ENCODE results near the gene KRTAP12-2. TPM values are rescaled to one million over a fixed set of nuclear protein-coding genes. Genes with fewer than 3 reads are reported as not detected.

KRTAP12-2 gene
- total and polyA plus RNA-seq, 10 donors = not detected

GRCh38 chr21:44712203-44713028 lies 45.7 kb upstream of the KRTAP12-2 start:
- no peak overlapping the region for H3K4me3 ChIP-seq
- DNase-seq = no peak
- H3K4me1 ChIP-seq = peaks cover 0 to 50% (median 24%) of the 10 kb centered on the region in 6 donors
- H3K27me3 ChIP-seq (replicated peaks in 1 of 7) = peaks cover 6 to 75% (median 70%) of the 10 kb centered on the region in 7 donors
- WGBS, 5 donors = 12 to 24% (median 17%) methylated on average over 20 to 22 of the region's 22 CpGs
- no peaks in the 10 kb centered on the region for H3K9me3 ChIP-seq
- no peaks in the 10 kb centered on the region for H3K36me3 ChIP-seq
- intact Hi-C loops (cut with DNase I; ENCODE audit: low total_unique reads) = no loop called here
- TF ChIP-seq POLR2A (IDR thresholded peaks at IDR 0.05) (no peak), CTCF (IDR thresholded peaks at IDR 0.05 in 8 of 11, conservative IDR thresholded peaks at IDR 0.05 in 3 of 11) (no peak), POLR2AphosphoS5 (IDR thresholded peaks at IDR 0.05) (no peak)
- no peak overlapping the region for H3K27ac ChIP-seq

GRCh38 chr21:44711327-44712202 lies 44.8 kb upstream of the KRTAP12-2 start, which contains the start of gene TSPEAR:
TSS of gene TSPEAR (minus strand) at chr21:44711572. CDS start at chr21:44711514, 58 bp downstream.
- peaks cover 11 to 84% (median 79%) of the 10 kb centered on the region in 7 donors for H3K27me3 ChIP-seq (replicated peaks in 1 of 7)
- 3 to 5% (median 4%) methylated on average over 32 to 41 of the region's 41 CpGs for WGBS, 5 donors

GRCh38 chr21:44710756-44711326 lies 44.1 kb upstream of the KRTAP12-2 start:
- TF ChIP-seq POLR2AphosphoS5 (IDR thresholded peaks at IDR 0.05) (no peak), CTCF (IDR thresholded peaks at IDR 0.05 in 8 of 11, conservative IDR thresholded peaks at IDR 0.05 in 3 of 11) (no peak), POLR2A (IDR thresholded peaks at IDR 0.05) (no peak)
- Histone ChIP-seq H3K4me1 (peaks cover 0 to 58% (median 24%) of the 10 kb centered on the region in 6 donors), H3K9me3 (peaks cover 0 to 10% (median 0%) of the 10 kb centered on the region in 8 donors), H3K27me3 (replicated peaks in 1 of 7) (peaks cover 12 to 91% (median 86%) of the 10 kb centered on the region in 7 donors), H3K36me3 (no peaks in the 10 kb centered on the region), H3K27ac (no peak overlapping the region), H3K4me3 (peak overlapping the region in 1 of 8 donors; percentile 22)
- intact Hi-C loops (cut with DNase I; ENCODE audit: low total_unique reads) = no loop called here
- DNase-seq = no peak
- 4 to 12% (median 6%) methylated on average over 16 to 20 of the region's 20 CpGs for WGBS, 5 donors

More at GRCh38 chr21:44711327-44712202, 44.8 kb upstream of the KRTAP12-2 start, which contains the start of gene TSPEAR:
- Histone ChIP-seq H3K27ac (no peak within 1 kb of the TSS), H3K4me1 (peaks cover 0 to 58% (median 24%) of the 10 kb centered on the region in 6 donors), H3K36me3 (no peaks in the 10 kb centered on the region), H3K4me3 (peak within 1 kb of the TSS in 1 of 8 donors; percentile 22), H3K9me3 (peaks cover 0 to 3% (median 0%) of the 10 kb centered on the region in 8 donors)
- intact Hi-C loops (cut with DNase I; ENCODE audit: low total_unique reads) = no loop called here
- TF ChIP-seq POLR2A (IDR thresholded peaks at IDR 0.05) (no peak), POLR2AphosphoS5 (IDR thresholded peaks at IDR 0.05) (no peak), CTCF (IDR thresholded peaks at IDR 0.05 in 8 of 11, conservative IDR thresholded peaks at IDR 0.05 in 3 of 11) (no peak)
- peak; percentile 69 for DNase-seq
